Heart right ventricle (tissue), 16 donors: ENCODE data around the gene SPATA6L. TPM values are rescaled to one million over a fixed set of nuclear protein-coding genes. Genes with fewer than 3 reads are reported as not detected.

Source experiments
- ATAC-seq, 8 donors: fragments of 200-7000 bp; cut with Tn5 transposase; one replicate each; pipeline ENCODE4 v1.9.1; 2020; ENCODE audit warnings: mild to moderate bottlenecking in 8 of 8, moderate library complexity in 8 of 8, moderate number of reproducible peaks in 1 of 8
- DNase-seq, 2 donors: peaks; one replicate each; pipeline ENCODE4 v3.0.0-alpha.2; 2020
- H3K27ac ChIP-seq, 10 donors: fragments of 200-600 bp; sonication (generic) in 2 of 10; one replicate each; pipeline versions ENCODE4 v1.5.0 to v1.8.0; 2020 to 2022; ENCODE audit warnings: mild to moderate bottlenecking in 3 of 10
- H3K27me3 ChIP-seq, 7 donors: fragments of 200-600 bp; one replicate each; pipeline ENCODE4 v1.8.0; 2021 to 2022; ENCODE audit warnings: mild to moderate bottlenecking in 2 of 7
- H3K36me3 ChIP-seq, 9 donors: fragments of 200-600 bp; sonication (generic) in 1 of 9; one replicate each; pipeline versions ENCODE4 v1.5.0 to v1.8.0; 2020 to 2022; ENCODE audit warnings: mild to moderate bottlenecking in 2 of 9
- H3K4me1 ChIP-seq, 9 donors: fragments of 200-600 bp; sonication (generic) in 1 of 9; one replicate each; pipeline versions ENCODE4 v1.5.0 to v1.8.0; 2020 to 2022; ENCODE audit warnings: mild to moderate bottlenecking in 4 of 9
- H3K4me3 ChIP-seq, 10 donors: fragments of 200-600 bp; sonication (generic) in 2 of 10; one replicate each; pipeline versions ENCODE4 v1.5.0 to v1.8.0; 2020 to 2022; ENCODE audit warnings: mild to moderate bottlenecking in 7 of 10, moderate library complexity in 2 of 10
- H3K9me3 ChIP-seq, 11 donors: fragments of 200-600 bp in 10 of 11; sonication (generic) in 2 of 11; one replicate each; pipeline versions ENCODE4 v1.5.0 to v1.8.0; 2013 to 2022; ENCODE audit warnings: mild to moderate bottlenecking in 2 of 11, control low read depth in 1 of 11, moderate library complexity in 1 of 11
- WGBS, 2 donors: extraction: QIAGEN DNeasy Blood & Tissue Kit; methylation state at CpG; one replicate each; pipeline ENCODE4 v1.1.7; 2013; ENCODE audit warnings: inconsistent platforms in 1 of 2; 5-methylcytosine and 5-hydroxymethylcytosine counted together
- intact Hi-C, 10 donors: fragments of 100-400 bp; cut with DNase I; formaldehyde crosslinking; loops; one replicate each; pipeline versions ENCODE4 v1.11.1 to v1.14.2; 2022
- polyA plus RNA-seq, 2 donors: library from polyadenylated mRNA; stranded (reverse); fragments of 200-250 nt; gene quantifications; one replicate each; pipeline ENCODE4 v1.2.3, GENCODE V29; 2013
- total RNA-seq, 10 donors: library from RNA; stranded (reverse); fragmentation: NEBNext Ultra II Directional in 3 of 10; extraction: Animal tissue kit (Norgen Biotek cat#: 25700) in 3 of 10; gene quantifications; one replicate each; pipeline versions ENCODE4 v1.2.1 to v1.2.4, GENCODE V29; 2021 to 2023
- TF ChIP-seq, protein P1 (sequence below), 9 donors: fragments of 200-600 bp; sonication (generic) in 2 of 9; IDR thresholded peaks; one replicate each; pipeline versions ENCODE4 v1.5.0 to v1.8.0; 2021 to 2022; ENCODE audit warnings: antibody characterized with exemption in 9 of 9, mild to moderate bottlenecking in 5 of 9, moderate library complexity in 1 of 9
- donor health status: Arrhythmogenic right ventricular cardiomyopathy.
- donor health status: ischemic (EF 13 %, LVEDD 7.1; RV severe dilation, severe dysfunction).
- donor health status: healthy with polysubstance abuse.
- donor health status: DM: no; HTN: yes; CAD: no.
- donor health status: DM: no; HTN: no; CAD: no.
- donor health status: ischemic (EF 25% LVEDD 6.9; RV normal size, moderate dysfunction).
- donor health status: ischemic (EF 25% LVEDD 5.7; RV mildly dilated, moderate dysfunction).
- donor health status: healthy.
- donor health status: DM: yes; HTN: yes; CAD: no.
- donor health status: Ischemic cardiomyopathy.
- donor health status: ischemic (EF 35%, LVEDD 5.7; RV mildly dilated, moderate dysfunction).
- donor health status: nonischemic (EF 11% LVEDD 7.7; RV severe dilation, severe dysfunction).
- donor health status: DM: yes; HTN: yes; CAD: no.
- donor health status: PGD.
- donor health status: ischemic (EF 29% LVEDD 5.4; RV normal size, mild dysfunction).
- donor health status: nonischemic (EF 23%, LVEDD 6.1; RV moderate dilation, normal function).

SPATA6L gene
- total and polyA plus RNA-seq, 12 donors: 0.36 to 1.9 (median 1.1) TPM

DNA sequence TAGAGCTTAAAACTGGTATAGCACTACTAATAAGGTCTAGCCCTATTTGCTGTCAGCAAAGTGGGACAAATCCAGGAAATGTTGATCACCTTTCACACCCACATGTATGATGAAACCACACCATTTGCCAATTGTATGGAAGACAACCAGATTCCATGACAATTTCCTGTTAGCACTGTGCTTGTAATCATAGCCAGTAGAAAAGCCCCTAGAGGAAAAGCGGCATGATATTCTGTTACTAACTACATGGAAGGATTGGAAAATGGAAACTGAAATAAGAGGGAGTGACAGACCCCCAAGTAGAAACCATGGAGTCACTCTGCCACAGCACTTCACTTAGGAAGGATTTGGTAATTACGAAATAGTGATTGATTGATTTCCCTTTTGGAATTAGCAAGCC lies 923 bp downstream of the SPATA6L start:
- Histone ChIP-seq H3K36me3 (no peaks in the 10 kb centered on the region), H3K9me3 (no peaks in the 10 kb centered on the region), H3K4me3 (peak overlapping the region in 6 of 10 donors; percentile 52 to 58 (median 56)), H3K27me3 (no peaks in the 10 kb centered on the region), H3K4me1 (peaks cover 0 to 56% (median 43%) of the 10 kb centered on the region in 9 donors), H3K27ac (peak overlapping the region in 5 of 10 donors; percentile 17 to 67 (median 35))
- ATAC-seq (peak in 5 of 8 donors; percentile 10 to 58 (median 33)), DNase-seq (no peak)
- TF ChIP-seq, protein P1, sequence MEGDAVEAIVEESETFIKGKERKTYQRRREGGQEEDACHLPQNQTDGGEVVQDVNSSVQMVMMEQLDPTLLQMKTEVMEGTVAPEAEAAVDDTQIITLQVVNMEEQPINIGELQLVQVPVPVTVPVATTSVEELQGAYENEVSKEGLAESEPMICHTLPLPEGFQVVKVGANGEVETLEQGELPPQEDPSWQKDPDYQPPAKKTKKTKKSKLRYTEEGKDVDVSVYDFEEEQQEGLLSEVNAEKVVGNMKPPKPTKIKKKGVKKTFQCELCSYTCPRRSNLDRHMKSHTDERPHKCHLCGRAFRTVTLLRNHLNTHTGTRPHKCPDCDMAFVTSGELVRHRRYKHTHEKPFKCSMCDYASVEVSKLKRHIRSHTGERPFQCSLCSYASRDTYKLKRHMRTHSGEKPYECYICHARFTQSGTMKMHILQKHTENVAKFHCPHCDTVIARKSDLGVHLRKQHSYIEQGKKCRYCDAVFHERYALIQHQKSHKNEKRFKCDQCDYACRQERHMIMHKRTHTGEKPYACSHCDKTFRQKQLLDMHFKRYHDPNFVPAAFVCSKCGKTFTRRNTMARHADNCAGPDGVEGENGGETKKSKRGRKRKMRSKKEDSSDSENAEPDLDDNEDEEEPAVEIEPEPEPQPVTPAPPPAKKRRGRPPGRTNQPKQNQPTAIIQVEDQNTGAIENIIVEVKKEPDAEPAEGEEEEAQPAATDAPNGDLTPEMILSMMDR (IDR thresholded peaks at IDR 0.05): no peak
- intact Hi-C loops: loop anchor here in 1 of 10 donors (10.0 kb wide), 1 partner anchor 319 kb away; the partner anchor contains the start of gene JAK2
- WGBS, 2 donors: 57 to 61% methylated on average over 2 of the region's 2 CpGs

DNA sequence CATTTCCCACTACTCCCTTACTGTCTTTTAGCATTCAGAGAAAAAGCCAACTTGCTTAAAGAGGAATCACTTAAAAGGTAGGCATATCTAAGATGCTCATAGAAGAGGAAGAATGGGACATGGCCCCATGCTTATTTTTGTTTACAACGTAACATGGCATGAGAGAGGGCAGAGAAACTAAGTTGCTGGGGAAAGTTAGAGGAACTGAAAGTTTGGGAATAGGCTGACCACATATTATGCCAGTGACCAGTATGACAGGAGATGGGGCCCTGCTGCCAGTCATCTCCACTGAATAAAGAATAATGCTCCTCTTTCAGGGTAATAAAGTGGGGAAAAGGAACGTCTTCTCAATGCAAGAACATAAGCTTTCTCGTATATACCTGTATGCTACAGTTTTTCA lies 2.3 kb downstream of the SPATA6L start:
- intact Hi-C loops: loop anchor here in 4 of 10 donors (5.0 to 10.0 kb wide), 2 partner anchors 78 to 321 kb away; partner anchors contain the start of genes AK3 (in 3 of the 4) and JAK2 (in 1 of the 4)
- Histone ChIP-seq H3K4me3 (no peak overlapping the region), H3K9me3 (no peaks in the 10 kb centered on the region), H3K27ac (peak overlapping the region in 2 of 10 donors; percentile 26), H3K27me3 (no peaks in the 10 kb centered on the region), H3K4me1 (peaks cover 0 to 56% (median 43%) of the 10 kb centered on the region in 9 donors), H3K36me3 (no peaks in the 10 kb centered on the region)
- 90 to 97% methylated on average over 3 of the region's 3 CpGs for WGBS, 2 donors
- TF ChIP-seq, protein P1 (IDR thresholded peaks at IDR 0.05): no peak
- no peak for DNase-seq
- ATAC-seq: no peak

DNA sequence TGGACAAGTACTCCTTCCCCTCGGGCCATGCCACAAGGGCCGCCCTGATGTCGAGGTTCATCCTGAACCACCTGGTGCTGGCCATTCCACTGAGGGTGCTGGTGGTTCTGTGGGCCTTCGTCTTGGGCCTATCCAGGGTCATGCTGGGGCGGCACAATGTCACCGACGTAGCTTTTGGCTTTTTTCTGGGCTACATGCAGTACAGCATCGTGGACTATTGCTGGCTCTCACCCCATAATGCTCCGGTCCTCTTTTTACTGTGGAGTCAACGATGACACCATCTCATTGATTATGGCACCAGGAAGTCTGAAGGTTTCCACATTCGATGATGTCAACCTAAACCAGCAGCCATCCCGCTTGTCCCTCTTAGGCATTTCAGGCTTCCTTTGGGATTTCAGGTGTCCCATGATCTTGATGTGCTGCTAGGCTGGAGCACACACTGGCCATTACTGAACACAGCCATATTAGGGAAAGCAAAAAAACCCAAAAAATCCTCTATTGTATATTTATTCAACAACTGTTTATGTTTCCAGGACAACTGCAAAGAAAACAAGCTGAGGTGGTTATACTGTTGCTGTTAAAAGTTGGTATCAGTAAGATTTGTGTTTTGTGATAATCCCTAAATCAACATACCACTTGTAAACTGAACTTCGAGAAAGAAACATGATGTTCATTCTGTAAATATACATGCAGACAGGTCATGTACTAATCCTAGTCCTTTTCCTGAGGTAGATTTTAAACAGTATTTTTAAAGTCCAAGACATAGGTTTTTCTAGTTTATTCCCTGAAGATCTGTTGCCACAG lies 3.1 kb downstream of the SPATA6L start:
- no peaks in the 10 kb centered on the region for H3K9me3 ChIP-seq
- H3K27me3 ChIP-seq: no peaks in the 10 kb centered on the region
- 63 to 67% methylated on average over 13 of the region's 13 CpGs for WGBS, 2 donors
- peak overlapping the region in 9 of 10 donors; percentile 68 to 91 (median 85) for H3K27ac ChIP-seq
- intact Hi-C loops: loop anchor here in 5 of 10 donors (1.0 to 10.0 kb wide), 4 partner anchors 16 to 322 kb away; partner anchors contain the start of genes AK3 (in 3 of the 5), CDC37L1 (in 1 of the 5) and JAK2 (in 1 of the 5)
- TF ChIP-seq, protein P1 (IDR thresholded peaks at IDR 0.05): no peak
- H3K36me3 ChIP-seq: no peaks in the 10 kb centered on the region
- H3K4me1 ChIP-seq: peaks cover 0 to 56% (median 43%) of the 10 kb centered on the region in 9 donors
- H3K4me3 ChIP-seq: peak overlapping the region; percentile 75 to 97 (median 90)
- DNase-seq (no peak), ATAC-seq (no peak)
